ENCODE results near the gene XPOT. TPM values are rescaled to one million over a fixed set of nuclear protein-coding genes. Genes with fewer than 3 reads are reported as not detected.
A peak's percentile ranks its signal among the peaks of the same experiment; 100 is the strongest.
"Not testable (repeated sequence)": the region's sequence is repeated elsewhere in the genome, so short reads cannot be mapped to it uniquely, and the experiment has no call there.

The XPOT gene, protein sequence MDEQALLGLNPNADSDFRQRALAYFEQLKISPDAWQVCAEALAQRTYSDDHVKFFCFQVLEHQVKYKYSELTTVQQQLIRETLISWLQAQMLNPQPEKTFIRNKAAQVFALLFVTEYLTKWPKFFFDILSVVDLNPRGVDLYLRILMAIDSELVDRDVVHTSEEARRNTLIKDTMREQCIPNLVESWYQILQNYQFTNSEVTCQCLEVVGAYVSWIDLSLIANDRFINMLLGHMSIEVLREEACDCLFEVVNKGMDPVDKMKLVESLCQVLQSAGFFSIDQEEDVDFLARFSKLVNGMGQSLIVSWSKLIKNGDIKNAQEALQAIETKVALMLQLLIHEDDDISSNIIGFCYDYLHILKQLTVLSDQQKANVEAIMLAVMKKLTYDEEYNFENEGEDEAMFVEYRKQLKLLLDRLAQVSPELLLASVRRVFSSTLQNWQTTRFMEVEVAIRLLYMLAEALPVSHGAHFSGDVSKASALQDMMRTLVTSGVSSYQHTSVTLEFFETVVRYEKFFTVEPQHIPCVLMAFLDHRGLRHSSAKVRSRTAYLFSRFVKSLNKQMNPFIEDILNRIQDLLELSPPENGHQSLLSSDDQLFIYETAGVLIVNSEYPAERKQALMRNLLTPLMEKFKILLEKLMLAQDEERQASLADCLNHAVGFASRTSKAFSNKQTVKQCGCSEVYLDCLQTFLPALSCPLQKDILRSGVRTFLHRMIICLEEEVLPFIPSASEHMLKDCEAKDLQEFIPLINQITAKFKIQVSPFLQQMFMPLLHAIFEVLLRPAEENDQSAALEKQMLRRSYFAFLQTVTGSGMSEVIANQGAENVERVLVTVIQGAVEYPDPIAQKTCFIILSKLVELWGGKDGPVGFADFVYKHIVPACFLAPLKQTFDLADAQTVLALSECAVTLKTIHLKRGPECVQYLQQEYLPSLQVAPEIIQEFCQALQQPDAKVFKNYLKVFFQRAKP
- 10 to 100 TPM; 56.9 to 98.2 TPM for total RNA-seq
- 10 to 100 TPM; 47.5 to 63.0 (median 52.4) TPM for polyA plus RNA-seq (ENCODE audit: insufficient read length in 6 of 6)
- long read RNA-seq, donor 1, full-length matches to known transcripts = 4 of 39 reads
- long read RNA-seq, donor 1, partial matches to known transcripts = 35 of 39 reads
- long read RNA-seq, donor 1, other reads (novel, unspliced or antisense) = 0 of 39 reads
- long read RNA-seq, donor 2, full-length matches to known transcripts = 4 of 17 reads
- long read RNA-seq, donor 2, partial matches to known transcripts = 13 of 17 reads
- long read RNA-seq, donor 2, other reads (novel, unspliced or antisense) = 0 of 17 reads
- long read RNA-seq, donor 3, full-length matches to known transcripts = 6 of 11 reads
- long read RNA-seq, donor 3, partial matches to known transcripts = 5 of 11 reads
- long read RNA-seq, donor 3, other reads (novel, unspliced or antisense) = 0 of 11 reads
- long read RNA-seq, donor 4, partial matches to known transcripts = 2 of 2 reads
- long read RNA-seq, donor 4, other reads (novel, unspliced or antisense) = 0 of 2 reads
- long read RNA-seq, donor 5, full-length matches to known transcripts = 3 of 11 reads
- long read RNA-seq, donor 5, partial matches to known transcripts = 8 of 11 reads
- long read RNA-seq, donor 5, other reads (novel, unspliced or antisense) = 0 of 11 reads
- long read RNA-seq, donor 6, full-length matches to known transcripts = 1 of 1 reads
- long read RNA-seq, donor 6, partial matches to known transcripts = 0 of 1 reads
- long read RNA-seq, donor 6, other reads (novel, unspliced or antisense) = 0 of 1 reads
- long read RNA-seq, donor 7, full-length matches to known transcripts = 2 of 2 reads
- long read RNA-seq, donor 7, partial matches to known transcripts = 0 of 2 reads
- long read RNA-seq, donor 7, other reads (novel, unspliced or antisense) = 0 of 2 reads
- long read RNA-seq, donor 8, full-length matches to known transcripts = 2 of 7 reads
- long read RNA-seq, donor 8, partial matches to known transcripts = 5 of 7 reads
- long read RNA-seq, donor 8, other reads (novel, unspliced or antisense) = 0 of 7 reads
- long read RNA-seq, donor 9 = 0 reads
- long read RNA-seq, donor 10, partial matches to known transcripts = 1 of 2 reads
- long read RNA-seq, donor 10, other reads (novel, unspliced or antisense) = 1 of 2 reads
- long read RNA-seq, donor 11, full-length matches to known transcripts = 5 of 24 reads
- long read RNA-seq, donor 11, partial matches to known transcripts = 19 of 24 reads
- long read RNA-seq, donor 11, other reads (novel, unspliced or antisense) = 0 of 24 reads
- long read RNA-seq, donor 12, full-length matches to known transcripts = 1 of 1 reads
- long read RNA-seq, donor 12, partial matches to known transcripts = 0 of 1 reads
- long read RNA-seq, donor 12, other reads (novel, unspliced or antisense) = 0 of 1 reads

DNA sequence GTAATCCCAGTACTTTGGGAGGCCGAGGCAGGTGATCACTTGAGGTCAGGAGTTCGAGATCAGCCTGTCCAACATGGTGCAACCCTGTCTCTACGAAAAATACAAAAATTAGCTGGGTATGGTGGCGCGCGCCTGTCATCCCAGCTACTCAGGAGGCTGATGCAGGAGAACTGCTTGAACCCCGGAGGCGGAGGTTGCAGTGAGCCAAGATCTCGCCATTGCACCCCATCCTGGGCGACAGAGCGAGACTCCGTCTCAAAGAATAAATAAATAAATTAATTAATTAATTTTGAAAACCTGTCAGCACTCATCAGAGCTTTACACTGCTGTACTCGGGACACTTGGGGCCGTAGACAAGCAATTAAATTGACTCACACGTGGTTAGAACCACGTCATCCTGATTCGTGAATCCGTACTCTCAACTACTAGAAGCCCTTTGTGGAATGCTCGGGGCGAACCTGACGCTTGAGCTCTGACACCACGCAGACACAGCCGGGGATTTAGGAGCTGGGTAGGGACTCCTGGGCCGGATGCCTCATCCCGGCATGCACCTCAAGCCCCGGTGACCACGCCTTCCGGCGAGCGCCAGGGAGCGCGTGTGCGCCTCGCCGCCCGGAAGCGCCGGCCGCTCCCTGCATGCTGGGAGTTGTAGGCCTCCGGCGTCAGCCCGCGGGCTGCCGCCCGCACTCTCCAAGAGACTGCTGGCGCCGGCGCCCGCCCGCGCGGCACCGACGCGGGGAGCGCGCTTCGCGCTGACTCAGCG, at the start of gene XPOT:
TSS of gene XPOT (plus strand) at position 686 of the 763 bp plus-strand sequence. CDS start 5,644 bp downstream, outside the sequence.
- Histone ChIP-seq H3K4me1 (peaks cover 0 to 22% of the 10 kb centered on the region in 2 donors), H3K36me3 (no peaks in the 10 kb centered on the region), H3K27ac (peak within 1 kb of the TSS; percentile 96 to 99), H3K4me3 (peak within 1 kb of the TSS; percentile 76 to 86), H3K9me3 (no peaks in the 10 kb centered on the region), H3K27me3 (no peaks in the 10 kb centered on the region)
- intact Hi-C loops (cut with DNase I) = no loop called here
- ATAC-seq (peak; percentile 95), DNase-seq (peak; percentile 95 to 99 (median 98))
- TF ChIP-seq, protein P1, sequence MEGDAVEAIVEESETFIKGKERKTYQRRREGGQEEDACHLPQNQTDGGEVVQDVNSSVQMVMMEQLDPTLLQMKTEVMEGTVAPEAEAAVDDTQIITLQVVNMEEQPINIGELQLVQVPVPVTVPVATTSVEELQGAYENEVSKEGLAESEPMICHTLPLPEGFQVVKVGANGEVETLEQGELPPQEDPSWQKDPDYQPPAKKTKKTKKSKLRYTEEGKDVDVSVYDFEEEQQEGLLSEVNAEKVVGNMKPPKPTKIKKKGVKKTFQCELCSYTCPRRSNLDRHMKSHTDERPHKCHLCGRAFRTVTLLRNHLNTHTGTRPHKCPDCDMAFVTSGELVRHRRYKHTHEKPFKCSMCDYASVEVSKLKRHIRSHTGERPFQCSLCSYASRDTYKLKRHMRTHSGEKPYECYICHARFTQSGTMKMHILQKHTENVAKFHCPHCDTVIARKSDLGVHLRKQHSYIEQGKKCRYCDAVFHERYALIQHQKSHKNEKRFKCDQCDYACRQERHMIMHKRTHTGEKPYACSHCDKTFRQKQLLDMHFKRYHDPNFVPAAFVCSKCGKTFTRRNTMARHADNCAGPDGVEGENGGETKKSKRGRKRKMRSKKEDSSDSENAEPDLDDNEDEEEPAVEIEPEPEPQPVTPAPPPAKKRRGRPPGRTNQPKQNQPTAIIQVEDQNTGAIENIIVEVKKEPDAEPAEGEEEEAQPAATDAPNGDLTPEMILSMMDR (IDR thresholded peaks at IDR 0.05) = no peak

DNA sequence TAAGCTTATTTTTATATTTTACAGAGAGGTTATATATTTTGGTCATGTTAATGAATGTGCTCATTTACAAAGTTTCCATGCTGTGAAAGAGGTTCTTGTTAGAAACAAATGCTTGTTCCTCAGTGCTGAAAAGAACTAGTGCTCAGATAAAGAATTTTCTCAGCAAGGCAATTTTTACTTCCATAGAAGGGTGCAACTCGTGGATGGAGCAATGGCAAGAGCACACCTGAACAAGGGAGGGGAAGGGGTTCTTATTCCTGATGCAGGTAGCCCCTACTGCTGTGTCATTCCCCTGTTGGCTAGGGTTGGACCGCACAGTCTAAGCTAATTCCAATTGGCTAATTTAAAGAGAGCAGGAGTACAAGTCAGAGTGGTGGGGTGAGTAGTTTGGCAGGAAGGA, 48.0 kb upstream of the XPOT start:
- peaks cover 0 to 26% of the 10 kb centered on the region in 2 donors for H3K9me3 ChIP-seq

DNA sequence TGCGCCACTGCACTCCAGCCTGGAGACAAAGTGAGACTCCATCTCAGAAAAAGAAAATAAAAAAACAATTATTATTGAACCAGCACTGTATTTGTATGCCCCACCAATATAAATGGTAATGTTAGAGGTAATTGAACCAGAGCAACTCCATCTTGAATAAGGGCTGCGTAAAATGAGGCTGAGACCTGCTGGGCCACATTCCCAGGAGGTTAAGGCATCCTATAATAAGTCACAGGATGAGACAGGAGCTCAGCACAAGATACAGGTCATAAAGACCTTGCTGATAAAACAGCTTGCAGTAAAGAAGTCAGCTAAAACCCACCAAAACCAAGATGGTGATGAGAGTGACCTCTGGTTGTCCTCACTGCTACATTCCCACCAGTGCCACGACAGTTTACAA, 43.0 kb upstream of the XPOT start:
- H3K9me3 ChIP-seq; H3K27me3 ChIP-seq; intact Hi-C loops (cut with DNase I); DNase-seq; H3K4me3 ChIP-seq; H3K27ac ChIP-seq; ATAC-seq; H3K4me1 ChIP-seq; H3K36me3 ChIP-seq: not testable (repeated sequence)

More for the DNA sequence above, 48.0 kb upstream of the XPOT start:
- H3K27ac ChIP-seq; H3K4me1 ChIP-seq; H3K4me3 ChIP-seq; DNase-seq; intact Hi-C loops (cut with DNase I); ATAC-seq; H3K36me3 ChIP-seq; H3K27me3 ChIP-seq: not testable (repeated sequence)

DNA sequence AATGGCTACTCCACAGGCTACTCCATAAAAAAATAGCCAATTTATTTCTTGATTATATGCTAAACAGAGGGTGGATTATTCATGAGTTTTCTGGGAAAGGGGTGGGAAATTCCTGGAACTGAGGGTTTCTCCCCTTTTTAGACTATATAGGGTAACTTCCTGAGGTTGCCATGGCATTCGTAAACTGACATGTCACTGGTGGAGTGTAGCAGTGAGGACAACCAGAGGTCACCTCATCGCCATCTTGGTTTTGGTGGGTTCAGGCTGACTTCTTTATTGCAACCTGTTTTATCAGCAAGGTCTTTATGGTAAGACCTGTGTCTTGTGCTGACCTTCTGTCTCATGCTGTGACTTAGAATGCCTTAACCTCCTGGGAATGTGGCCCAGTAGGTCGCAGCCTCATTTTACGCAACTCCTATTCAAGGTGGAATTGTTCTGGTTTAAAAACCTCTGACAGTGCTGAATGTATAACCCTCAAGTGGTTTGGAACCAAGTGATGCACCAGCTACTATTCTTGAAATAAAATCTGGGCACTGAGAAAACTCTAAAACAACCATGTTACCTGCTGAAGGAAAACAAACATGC, 41.4 kb upstream of the XPOT start:
- no peaks in the 10 kb centered on the region for H3K36me3 ChIP-seq
- H3K4me3 ChIP-seq = no peak overlapping the region
- no peaks in the 10 kb centered on the region for H3K27me3 ChIP-seq
- no peak overlapping the region for H3K27ac ChIP-seq
- no peak for DNase-seq
- H3K4me1 ChIP-seq = no peaks in the 10 kb centered on the region
- TF ChIP-seq, protein P1 (IDR thresholded peaks at IDR 0.05) = no peak
- intact Hi-C loops (cut with DNase I) = no loop called here
- no peak for ATAC-seq
- no peaks in the 10 kb centered on the region for H3K9me3 ChIP-seq

All from left lung (tissue), 14 donors.